ENCODE results near the gene ITGAD.
"Not testable (repeated sequence)": the region's sequence is repeated elsewhere in the genome, so short reads cannot be mapped to it uniquely, and the experiment has no call there.

The ITGAD gene

GRCh38 chr16:31403590-31404352 is 10.6 kb downstream of the ITGAD start:
- DNase-seq (ENCODE audit: low read depth), result no peak

DNA sequence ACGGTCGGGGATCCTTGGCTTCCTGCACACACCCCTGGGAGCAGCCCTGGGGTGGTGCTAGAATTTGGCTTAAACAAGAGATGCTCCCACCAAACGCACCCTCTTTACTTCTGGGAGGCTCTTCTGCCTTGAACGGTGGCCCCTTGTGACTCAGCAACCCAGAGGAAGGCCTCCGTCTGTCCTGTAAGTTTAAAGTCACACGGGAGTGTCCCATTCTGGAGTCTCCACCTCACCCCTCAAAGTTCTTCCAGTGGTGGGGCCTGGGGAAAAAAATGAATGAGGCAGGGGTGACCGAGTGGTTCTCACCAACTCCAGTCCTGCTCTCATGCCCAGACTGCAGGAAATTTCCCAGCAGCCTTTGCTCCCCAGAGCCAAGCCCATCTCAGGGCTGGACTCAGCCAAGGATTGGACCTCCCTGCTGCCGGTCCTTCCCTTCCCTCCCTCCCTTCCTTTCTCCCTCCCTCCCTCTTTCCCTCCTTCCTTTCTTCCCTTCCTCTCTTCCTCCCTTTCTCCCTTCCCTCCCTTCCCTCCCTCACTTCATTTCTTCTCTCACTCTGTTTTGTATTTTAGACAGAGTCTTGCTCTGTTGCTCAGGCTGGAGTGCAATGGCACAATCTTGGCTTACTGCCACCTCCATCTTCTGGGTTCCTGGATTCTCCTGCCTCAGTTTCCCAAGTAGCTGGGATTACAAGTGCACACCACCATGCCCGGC is 11.4 kb downstream of the ITGAD start:
- DNase-seq (ENCODE audit: low read depth), result no peak

DNA sequence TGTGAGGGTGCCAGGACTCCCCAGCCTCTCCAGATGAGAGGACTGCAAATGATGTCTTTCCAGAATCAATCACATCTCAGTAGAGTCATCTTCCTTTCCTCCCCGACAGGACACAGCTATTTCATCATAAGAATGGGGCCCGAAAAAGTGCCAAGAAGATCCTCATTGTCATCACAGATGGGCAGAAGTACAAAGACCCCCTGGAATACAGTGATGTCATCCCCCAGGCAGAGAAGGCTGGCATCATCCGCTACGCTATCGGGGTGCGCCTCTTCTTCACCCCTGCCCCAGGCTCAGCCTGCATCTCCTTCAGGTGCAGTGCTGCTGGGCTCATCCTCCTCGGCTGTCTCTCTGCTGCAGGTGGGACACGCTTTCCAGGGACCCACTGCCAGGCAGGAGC is 14.3 kb downstream of the ITGAD start:
- no peak for DNase-seq (ENCODE audit: low read depth)

DNA sequence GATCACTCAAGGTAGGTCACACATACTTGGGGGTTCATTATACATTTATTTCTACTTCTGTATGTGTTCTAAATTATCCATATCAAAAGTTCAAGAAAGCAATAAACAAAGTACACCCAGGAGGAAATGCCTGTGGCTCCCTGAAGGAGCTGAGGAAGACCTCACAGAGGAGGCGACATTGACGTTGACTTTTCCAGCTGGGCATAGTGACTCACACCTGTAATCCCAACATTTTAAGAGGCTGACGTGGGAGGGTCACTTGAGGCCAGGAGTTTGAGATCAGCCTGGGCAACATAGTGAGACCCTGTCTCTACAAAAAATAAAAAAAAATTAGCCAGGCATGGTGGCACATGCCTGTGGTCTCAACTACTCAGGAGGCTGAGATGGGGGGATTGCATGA is 16.3 kb downstream of the ITGAD start:
- no peak for DNase-seq (ENCODE audit: low read depth)

DNA sequence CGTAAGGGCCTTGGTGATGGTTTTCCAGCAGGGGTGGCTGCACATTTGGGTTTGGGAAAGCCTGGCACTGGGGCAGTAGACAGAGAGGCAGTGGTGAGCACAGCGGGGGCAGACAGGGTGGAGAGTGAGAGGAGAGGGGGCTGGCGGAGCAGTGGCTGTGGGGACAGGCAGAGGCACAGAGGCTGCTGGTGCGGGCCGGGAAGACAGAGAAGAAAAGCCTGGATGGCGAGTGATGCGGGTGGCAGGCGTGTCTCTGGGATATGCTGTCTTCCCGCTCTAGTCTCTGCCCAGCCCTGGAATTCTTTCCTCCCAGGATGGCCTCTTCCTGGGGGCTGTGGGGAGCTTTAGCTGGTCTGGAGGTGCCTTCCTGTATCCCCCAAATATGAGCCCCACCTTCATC is 16.9 kb downstream of the ITGAD start:
- no peak for DNase-seq (ENCODE audit: low read depth)

DNA sequence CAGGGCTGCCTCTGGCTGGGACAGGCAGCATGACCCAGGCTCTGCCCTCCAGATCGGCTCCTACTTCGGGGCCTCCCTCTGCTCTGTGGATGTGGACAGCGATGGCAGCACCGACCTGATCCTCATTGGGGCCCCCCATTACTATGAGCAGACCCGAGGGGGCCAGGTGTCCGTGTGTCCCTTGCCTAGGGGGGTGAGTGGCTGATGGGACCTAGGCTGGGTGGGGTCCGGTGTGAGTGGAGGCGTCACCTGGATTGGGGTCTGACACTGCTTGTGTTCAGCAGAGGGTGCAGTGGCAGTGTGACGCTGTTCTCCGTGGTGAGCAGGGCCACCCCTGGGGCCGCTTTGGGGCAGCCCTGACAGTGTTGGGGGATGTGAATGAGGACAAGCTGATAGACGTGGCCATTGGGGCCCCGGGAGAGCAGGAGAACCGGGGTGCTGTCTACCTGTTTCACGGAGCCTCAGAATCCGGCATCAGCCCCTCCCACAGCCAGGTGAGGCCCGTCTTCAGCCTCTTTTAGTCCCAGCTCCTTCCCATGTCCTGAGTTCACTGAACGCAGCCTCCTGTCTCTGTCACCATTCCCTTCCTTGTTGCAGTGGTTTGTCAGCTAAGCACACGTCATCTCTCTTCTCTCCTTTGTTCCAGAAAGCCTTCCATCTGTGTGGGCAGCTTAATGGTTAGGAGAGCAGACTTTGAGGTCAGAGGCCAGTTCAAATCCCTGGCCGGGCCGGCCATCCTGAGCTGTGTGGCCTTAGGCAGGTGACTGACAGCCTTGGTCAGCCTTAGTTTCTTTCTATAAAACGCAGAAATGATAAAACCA is 18.1 kb downstream of the ITGAD start:
- DNase-seq (ENCODE audit: low read depth), result no peak

GRCh38 chr16:31412750-31413149 is 19.6 kb downstream of the ITGAD start:
- DNase-seq (ENCODE audit: low read depth), result no peak

DNA sequence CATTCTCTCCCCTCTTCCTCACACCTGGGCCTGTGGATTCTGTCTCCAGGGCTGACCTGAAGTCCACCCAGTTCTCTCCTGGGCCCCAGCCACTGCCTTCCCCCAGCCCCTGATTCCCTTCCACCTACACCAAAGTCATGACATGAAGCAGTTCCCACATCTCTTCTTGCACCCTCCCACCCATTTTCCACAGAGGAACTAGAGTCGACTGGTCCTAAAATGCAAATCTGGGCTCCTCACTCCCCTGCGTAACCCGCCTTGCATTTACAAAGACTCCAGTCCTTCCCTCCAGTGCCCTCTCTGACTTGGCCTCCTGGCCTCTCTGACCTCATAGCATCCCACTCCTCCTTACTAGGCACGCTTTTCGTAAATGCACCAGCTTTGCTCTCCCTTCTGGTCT is 20.2 kb downstream of the ITGAD start:
- no peak for DNase-seq (ENCODE audit: low read depth)

DNA sequence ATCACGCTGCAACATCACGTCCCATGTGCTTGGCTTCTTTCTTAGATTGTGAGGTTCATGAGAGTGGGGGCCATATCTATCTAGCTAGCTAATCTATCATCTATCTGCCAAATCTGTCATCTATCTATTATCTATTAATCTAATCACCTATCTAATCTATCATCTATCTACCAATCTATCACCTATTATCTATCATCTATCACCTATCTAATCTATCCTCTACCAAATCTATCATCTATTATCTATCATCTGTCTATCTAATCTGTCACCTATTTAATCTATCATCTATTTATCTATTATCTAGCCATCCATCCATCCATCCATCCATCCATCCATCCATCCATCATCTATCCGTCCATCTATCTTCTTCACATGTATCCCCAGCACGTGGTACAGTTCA is 20.8 kb downstream of the ITGAD start:
- no peak for DNase-seq (ENCODE audit: low read depth)

DNA sequence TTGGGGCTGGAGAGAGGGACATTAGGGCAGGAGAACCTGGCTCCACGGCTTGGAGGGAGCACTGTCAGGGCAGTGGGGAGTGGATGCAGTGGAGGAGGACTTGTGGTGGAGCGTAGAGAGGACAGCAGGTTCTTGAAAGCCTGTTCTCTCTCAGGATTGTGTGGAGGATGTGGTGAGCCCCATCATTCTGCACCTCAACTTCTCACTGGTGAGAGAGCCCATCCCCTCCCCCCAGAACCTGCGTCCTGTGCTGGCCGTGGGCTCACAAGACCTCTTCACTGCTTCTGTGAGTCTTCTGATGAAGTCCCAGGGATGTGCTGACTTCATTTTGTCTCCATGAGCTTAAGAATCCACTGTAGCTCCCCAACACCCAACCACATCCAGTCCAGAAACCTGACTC is 21.6 kb downstream of the ITGAD start:
- no peak for DNase-seq (ENCODE audit: low read depth)

DNA sequence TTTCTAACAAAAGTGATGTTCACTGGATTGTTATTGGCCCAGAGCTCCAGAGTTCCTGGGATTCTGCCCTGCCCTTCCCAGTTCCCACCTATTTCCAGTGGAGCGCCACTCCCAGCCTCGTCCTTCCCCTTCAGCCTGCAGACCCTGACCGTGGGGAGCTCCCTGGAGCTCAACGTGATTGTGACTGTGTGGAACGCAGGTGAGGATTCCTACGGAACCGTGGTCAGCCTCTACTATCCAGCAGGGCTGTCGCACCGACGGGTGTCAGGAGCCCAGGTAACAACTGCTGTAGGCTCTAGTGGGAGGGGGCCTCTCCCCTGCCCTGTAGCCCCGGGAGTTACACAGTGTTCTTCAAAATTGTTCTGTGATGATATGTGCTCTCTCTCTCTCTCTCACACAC is 23.2 kb downstream of the ITGAD start:
- DNase-seq (ENCODE audit: low read depth), result no peak

- DNase-seq (ENCODE audit: low read depth), result not testable (repeated sequence)
These were observed 23.9 kb downstream of the ITGAD start for GRCh38 chr16:31417036-31417435.

DNA sequence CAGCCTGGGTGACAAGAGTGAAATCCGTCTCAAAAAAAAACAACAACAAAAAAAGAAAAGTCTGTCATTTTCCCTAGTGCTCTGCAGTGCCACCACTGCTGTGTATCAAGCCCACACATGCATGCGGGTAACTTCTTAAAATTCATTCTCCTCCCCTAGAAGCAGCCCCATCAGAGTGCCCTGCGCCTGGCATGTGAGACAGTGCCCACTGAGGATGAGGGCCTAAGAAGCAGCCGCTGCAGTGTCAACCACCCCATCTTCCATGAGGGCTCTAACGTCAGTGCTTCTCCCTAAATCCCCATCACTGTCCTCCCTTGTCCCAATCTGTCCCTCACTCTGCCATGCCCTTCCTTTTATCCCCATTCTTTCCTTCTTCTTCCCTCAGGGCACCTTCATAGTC is 24.8 kb downstream of the ITGAD start:
- DNase-seq (ENCODE audit: low read depth), result no peak

DNA sequence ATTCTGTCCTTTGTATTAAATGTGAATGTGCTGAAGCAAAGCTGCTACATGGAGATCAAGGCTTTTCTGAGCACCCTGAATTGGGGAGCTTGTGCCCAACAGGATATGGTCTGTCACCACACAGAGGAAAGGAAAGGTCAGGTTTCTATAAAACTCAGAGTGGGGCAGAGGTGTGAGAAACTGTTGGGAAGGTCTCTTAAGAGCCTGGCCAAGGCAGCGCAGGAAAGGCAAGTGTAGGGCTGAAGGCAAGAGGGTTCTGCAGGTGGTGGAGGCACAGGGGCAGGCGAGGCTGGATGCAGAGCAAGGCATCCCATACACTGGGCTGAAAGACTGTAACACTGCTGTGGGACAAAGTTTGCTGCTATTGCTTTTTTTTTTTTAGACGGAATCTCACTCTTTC is 26.9 kb downstream of the ITGAD start:
- DNase-seq (ENCODE audit: low read depth), result no peak

DNA sequence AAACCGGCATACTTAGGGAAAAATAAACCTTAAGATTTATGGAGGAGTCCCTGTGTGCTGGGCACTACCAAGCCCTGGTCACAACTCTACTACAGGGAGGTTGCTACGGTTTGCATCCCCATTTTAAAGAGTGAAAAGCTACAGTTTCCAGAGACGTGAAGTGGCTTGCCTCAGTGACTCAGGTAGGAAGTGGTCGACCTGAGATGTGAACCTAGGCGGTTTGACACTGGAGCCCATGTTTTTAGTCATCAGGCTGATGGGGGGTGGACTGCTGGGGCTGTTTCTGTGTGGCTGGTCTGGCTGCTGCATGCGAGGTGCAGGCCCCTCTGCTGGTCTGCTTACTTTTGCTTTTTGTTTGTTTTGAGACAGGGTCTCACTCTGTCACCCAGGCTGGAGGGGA is 28.5 kb downstream of the ITGAD start:
- DNase-seq (ENCODE audit: low read depth), result no peak

DNA sequence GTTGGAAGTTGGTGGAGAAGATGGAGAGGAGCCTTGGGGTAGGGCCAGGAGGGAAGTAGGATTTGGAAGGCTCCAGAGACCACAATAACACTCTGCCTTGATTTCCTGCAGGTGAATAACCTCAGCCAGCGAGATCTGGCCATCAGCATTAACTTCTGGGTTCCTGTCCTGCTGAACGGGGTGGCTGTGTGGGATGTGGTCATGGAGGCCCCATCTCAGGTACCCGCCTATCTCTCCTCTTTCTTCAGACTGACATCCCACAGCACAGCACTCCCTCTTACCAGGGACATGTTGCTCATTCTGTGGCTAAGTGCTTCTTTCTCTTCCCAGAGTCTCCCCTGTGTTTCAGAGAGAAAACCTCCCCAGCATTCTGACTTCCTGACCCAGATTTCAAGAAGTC is 30.1 kb downstream of the ITGAD start:
- DNase-seq (ENCODE audit: low read depth), result no peak

GRCh38 chr16:31423801-31424200 is 30.7 kb downstream of the ITGAD start:
- DNase-seq (ENCODE audit: low read depth), result no peak

- DNase-seq (ENCODE audit: low read depth), result peak; percentile 40
These were observed 34.5 kb downstream of the ITGAD start for GRCh38 chr16:31427441-31428278.

DNA sequence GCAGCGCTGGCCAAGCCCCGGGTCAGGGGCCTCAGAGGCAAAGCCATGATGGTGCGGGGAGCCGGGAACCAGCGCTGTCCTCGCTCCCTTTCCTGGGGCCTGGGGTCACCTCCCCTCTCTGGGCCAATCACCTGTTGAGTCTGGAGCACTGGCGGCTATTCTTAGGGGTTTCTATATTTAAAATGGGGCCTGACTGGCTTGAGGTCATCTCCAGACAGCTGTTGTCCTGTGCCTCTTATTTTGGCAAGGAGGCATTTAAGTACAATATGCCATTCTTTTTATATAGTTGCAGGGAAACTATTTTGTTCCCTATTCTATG is 35.1 kb downstream of the ITGAD start, which contains the start of gene COX6A2:
TSS of gene COX6A2 (minus strand) at position 82 of the 319 bp plus-strand sequence. CDS start at position 47, 35 bp downstream.
- DNase-seq (ENCODE audit: low read depth), result no peak

DNA sequence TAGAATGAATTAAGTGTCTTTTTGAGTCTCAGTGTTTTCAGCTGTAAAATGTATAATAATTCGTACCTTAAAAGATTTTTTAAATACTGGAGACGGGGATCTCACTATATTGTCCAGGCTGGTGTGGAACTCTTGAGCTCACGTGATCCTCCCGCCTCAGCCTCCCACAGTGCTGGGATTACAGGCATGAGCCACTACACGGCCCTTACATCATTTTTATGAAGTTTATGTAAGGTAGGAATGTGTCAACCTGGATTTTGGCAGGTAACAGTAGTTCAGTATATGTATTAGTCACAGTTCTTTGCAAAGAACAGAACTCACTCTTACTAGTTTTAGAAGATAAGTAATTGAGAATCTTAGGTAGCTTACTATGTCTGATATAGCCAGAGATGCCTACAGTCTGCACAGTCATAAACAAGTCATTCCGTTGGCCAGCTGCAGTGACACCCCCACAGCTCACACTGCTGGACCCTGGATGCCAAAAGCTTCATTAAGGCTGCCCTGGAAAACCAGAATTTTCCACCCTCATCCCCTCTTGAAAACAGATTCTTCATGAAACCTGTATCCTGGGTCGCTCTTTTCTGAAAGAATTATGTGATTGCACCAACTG is 35.6 kb downstream of the ITGAD start:
- no peak for DNase-seq (ENCODE audit: low read depth)

DNA sequence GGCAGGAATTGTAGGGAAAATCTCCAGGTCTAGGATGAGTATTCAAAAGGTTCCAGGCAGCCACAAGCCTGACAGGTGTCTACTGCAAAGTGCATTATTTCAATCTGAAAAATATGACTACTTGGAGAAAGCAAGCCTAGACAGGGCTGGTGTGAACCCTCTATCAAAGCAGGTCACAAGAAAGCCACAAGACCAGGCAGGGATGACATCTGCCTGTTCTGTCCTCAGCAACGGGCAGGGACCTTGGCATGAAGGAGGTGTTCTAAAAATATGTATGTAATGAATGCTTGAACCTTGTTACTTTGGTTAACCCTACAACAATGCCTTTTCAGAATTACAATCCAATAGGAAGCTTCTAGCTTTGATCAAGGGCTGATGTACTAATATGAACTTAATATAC is 36.2 kb downstream of the ITGAD start:
- no peak for DNase-seq (ENCODE audit: low read depth)

DNA sequence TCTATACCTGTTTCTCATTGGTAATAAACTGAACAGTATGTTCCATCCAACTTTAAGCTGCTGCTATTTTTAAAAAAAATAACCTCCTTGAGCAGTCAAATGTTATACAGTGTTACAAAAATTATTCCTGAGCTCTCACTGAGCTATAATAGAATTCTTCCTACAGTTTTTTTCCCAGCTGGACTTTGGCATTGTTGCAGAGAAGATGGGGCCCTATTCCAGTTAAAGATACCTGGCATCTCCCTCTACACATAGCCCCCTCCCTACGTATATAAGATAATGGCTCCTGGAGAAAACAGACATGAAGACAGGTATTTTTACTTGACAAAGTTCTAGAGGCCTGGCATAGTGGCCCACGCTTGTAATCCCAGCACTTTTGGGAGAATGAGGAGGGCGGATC is 36.7 kb downstream of the ITGAD start:
- no peak for DNase-seq (ENCODE audit: low read depth)

Data from stimulated activated CD8-positive, alpha-beta memory T cell treated with anti-CD3 and anti-CD28 coated beads, Interleukin-15, amount 100 ng/mL, for 1 hour (primary cell).